GM12873 (cell line): ENCODE results near the gene SIVA1.

ENCODE experiments used
- CTCF ChIP-seq: IDR thresholded peaks from 2 replicates; pipeline ENCODE4 v1.5.1; 2012; ENCODE audit warnings: low read depth, mild to moderate bottlenecking, moderate library complexity, low read length, control low read depth; ENCODE audit not compliant: insufficient read depth; ENCODE audit errors: missing control alignments

Gene SIVA1

GRCh38 chr14:104751539-104752422 is 1.2 kb upstream of the SIVA1 start:
- no peak for TF ChIP-seq CTCF

- no peak for TF ChIP-seq CTCF
Measured at GRCh38 chr14:104752423-104752734, 568 bp upstream of the SIVA1 start.

DNA sequence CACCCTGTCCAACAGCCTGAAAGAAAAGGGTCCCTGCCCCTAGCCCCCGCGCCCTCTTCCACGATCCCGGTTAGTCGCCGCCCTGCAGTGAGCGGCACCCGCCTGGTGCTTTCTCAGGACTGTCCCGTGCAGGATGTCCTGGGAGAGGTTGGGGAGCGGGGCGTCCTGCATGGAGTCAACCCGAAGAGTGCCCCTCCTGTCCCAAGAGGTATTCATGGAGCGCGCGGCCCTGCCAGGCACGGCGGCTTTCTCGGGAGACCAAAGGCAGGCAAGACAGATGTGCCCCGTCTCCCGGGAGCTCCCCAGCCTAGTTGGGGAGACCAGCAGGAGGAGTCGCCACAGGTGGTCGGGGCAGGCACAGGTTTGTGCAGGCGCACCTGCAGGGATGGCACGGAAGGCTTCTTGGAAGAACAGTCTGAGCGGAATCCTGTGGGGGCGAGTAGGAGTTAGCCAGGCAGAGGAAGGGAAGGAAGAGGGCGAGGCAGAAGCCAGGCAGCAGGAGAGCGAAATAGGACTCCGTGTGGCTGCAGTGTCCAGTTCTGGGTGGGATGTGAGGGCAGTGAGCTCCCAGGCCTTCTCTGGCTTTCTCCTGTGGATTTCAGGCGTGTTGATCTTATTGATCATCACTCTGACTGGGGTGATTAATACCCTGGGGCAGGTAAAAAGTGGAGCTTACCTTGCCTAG is 723 bp downstream of the SIVA1 start:
- no peak for TF ChIP-seq CTCF

DNA sequence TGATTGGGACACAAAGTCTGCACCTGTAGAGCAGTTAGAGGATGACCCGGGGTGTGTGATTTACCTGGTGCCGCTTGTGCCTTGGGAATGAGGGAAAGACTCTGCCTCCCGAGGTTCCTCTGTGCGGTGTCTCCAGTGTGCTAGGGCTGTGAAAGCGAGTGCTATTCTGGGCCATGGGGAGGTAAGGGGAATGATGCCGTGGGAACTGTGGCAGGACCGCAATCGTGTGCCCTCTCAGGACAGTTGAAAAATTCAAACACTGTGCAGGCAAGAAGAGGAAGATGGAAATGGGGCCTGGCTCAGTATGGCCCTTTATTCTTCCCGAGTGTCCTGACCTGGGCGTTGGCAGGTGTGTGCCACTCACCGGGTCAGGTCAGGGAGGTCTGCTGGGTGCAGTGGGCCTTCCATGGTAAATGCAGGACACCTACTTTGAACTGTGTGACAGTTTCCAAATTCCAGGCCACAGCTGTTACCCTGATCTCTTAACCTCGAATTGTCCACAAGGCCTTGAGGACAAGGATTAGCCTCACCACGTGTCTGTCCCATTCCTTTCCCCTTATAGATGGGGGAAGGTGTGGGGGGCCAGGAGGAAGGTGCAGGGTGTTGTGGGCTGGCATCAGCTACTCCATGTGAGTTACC is 1.4 kb downstream of the SIVA1 start:
- no peak for TF ChIP-seq CTCF

DNA sequence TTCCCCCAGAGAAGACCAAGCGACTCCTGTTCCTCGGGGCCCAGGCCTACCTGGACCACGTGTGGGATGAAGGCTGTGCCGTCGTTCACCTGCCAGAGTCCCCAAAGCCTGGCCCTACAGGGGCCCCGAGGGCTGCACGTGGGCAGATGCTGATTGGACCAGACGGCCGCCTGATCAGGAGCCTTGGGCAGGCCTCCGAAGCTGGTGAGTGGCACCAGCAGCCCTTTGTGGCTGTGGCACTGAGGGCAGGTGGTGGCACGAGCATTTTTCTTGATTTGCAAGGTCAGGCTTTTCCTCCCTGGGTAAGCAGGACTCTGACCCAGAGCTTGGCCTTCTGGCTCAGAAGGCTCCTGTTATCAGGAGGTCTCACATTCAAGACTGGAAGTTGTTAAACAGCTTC is 2.7 kb downstream of the SIVA1 start:
- TF ChIP-seq CTCF, result no peak

GRCh38 chr14:104756477-104757237 is 3.7 kb downstream of the SIVA1 start:
- no peak for TF ChIP-seq CTCF

DNA sequence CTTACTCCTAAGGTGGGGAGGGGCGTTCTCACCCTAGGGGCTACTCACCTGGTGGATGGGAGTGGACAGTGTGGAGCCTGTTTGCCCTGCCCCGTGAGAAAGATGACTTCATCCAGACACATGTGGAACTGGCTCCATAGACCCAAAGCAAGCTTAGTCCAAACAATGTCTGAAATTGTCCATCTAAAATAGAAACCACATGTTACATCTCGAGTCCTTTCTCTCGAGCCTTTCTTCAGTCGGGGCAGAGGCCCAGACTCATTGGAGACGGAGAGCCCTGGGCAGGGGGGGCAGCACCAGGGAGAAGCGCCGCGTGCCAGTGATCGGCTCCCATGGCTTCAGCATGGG is 4.3 kb downstream of the SIVA1 start:
- TF ChIP-seq CTCF, result no peak
